Mesothelial cell of epicardium (in vitro differentiated cells): ENCODE results near the gene DTNA. TPM values are rescaled to one million over a fixed set of nuclear protein-coding genes. Genes with fewer than 3 reads are reported as not detected.

Experiments
- DNase-seq, 2 experiments: peaks; one replicate each; pipeline ENCODE4 v3.0.0; 2021; ENCODE audit warnings: low spot score in 2 of 2; ENCODE audit not compliant: unreplicated experiment in 2 of 2
- H3K27ac Mint-ChIP-seq: 2 replicates; pipeline ENCODE4 v1.8.0; 2021; ENCODE audit warnings: mixed read lengths
- H3K27me3 Mint-ChIP-seq: 2 replicates; pipeline ENCODE4 v1.8.0; 2021; ENCODE audit warnings: low read depth, mixed read lengths
- H3K36me3 Mint-ChIP-seq: 2 replicates; pipeline ENCODE4 v1.8.0; 2021; ENCODE audit warnings: mixed read lengths
- H3K4me1 Mint-ChIP-seq: 2 replicates; pipeline ENCODE4 v1.8.0; 2021; ENCODE audit warnings: mixed read lengths
- H3K4me3 Mint-ChIP-seq: 2 replicates; pipeline ENCODE4 v1.8.0; 2021; ENCODE audit warnings: mild to moderate bottlenecking, moderate library complexity, mixed read lengths
- H3K9me3 Mint-ChIP-seq: 2 replicates; pipeline ENCODE4 v1.8.0; 2021; ENCODE audit warnings: mixed read lengths
- CTCF ChIP-seq: fragments of 200-600 bp; sonication (generic); IDR thresholded peaks from one replicate; pipeline ENCODE4 v1.5.0; 2021; ENCODE audit warnings: antibody characterized with exemption; ENCODE audit not compliant: unreplicated experiment
- total RNA-seq: library from RNA; stranded (reverse); gene quantifications from 3 replicates; pipeline ENCODE4 v1.2.1, GENCODE V29; 2021

The DTNA gene
- total RNA-seq, 1 donor from 2014 or later, result 10.1 TPM

DNA sequence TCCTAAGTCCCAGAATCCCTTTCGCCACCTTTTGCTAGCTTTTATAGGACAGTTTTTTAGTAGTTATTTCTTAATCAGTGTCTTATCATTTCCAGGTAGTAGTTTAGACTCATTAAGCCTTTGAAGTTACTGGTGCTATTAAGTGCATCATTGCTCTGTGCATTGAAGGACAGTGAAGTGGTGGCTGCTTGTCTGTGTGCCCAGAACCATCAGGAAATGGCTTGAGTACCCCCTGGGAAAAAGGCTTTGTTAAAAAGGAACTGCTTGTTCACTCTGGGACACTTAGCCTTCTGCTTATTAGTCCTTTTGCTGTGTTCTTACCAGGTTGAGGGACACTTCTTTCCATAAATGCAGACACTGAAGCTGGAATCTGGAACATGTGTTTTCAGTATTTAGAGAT is 30.0 kb downstream of the DTNA start:
- Mint-ChIP-seq H3K9me3 (no peaks in the 10 kb centered on the region), H3K4me3 (no peak overlapping the region), H3K36me3 (no peaks in the 10 kb centered on the region), H3K27me3 (no peaks in the 10 kb centered on the region), H3K4me1 (peaks cover 17% of the 10 kb centered on the region), H3K27ac (no peak overlapping the region)
- no peak for DNase-seq
- no peak for TF ChIP-seq CTCF

DNA sequence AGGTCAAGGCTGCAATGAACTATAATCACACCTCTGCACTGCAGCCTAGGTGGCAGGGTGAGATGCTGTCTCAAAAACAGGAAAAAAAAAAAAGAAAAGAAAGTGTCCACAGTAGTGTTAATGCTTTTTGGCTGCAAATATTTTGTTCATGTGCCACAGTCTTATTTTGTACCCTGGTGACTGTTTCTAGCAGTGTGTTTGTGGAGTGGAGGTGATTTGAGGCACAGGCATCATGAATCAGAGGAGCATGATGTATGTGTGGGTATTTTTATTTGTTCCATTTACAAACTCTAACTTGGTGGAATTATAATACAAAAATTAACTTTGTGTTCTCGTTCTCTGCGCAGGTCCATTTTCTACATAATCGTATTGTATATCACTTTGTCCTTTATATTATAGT is 30.6 kb downstream of the DTNA start:
- H3K27ac Mint-ChIP-seq, result no peak overlapping the region
- H3K36me3 Mint-ChIP-seq, result no peaks in the 10 kb centered on the region
- no peak overlapping the region for H3K4me3 Mint-ChIP-seq
- no peaks in the 10 kb centered on the region for H3K9me3 Mint-ChIP-seq
- DNase-seq, result no peak
- H3K4me1 Mint-ChIP-seq, result peaks cover 17% of the 10 kb centered on the region
- no peak for TF ChIP-seq CTCF
- H3K27me3 Mint-ChIP-seq, result no peaks in the 10 kb centered on the region

DNA sequence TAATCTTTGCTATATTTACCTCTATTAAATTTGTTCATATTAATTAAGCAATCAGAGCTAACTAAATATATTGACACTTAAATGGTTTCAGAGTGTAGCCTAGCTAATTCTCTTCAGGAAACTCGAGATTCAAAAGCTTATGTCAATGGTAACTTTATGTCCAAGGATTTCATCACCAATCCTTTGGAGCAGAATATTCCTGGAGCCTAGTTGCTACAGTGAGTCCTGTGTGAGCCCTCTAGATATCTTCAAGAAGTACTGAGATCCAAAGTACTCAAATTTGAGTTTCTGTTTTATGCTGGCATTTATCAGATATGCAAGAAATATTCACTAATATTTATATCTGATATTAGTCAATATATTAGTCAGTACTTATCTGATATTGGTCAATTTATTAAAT is 31.3 kb downstream of the DTNA start:
- H3K27me3 Mint-ChIP-seq, result no peaks in the 10 kb centered on the region
- no peaks in the 10 kb centered on the region for H3K9me3 Mint-ChIP-seq
- H3K4me1 Mint-ChIP-seq, result peaks cover 17% of the 10 kb centered on the region
- H3K4me3 Mint-ChIP-seq, result no peak overlapping the region
- no peak overlapping the region for H3K27ac Mint-ChIP-seq
- TF ChIP-seq CTCF, result no peak
- DNase-seq, result no peak
- no peaks in the 10 kb centered on the region for H3K36me3 Mint-ChIP-seq

DNA sequence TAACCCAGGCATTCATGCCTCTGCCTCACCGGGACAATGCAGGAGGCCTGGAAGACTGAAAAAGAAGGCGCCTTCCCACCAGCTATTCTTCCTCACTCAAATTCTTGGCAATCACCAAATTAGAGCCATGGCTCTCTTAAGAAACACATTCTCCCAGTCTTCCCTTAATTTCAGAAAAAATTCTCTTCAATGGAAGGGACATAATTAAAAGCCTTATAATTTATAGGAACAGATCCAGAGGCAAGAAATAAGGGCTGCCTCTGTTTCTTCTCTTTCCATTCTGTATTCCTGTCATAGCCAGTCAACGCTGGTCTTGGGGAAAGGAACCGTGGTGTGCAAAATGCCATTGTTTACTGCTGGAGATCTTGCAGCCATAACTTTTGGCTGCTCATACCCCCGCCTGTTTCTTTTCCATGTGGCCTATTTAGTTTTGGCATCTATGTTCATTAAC is 32.8 kb downstream of the DTNA start:
- peaks cover 15% of the 10 kb centered on the region for H3K4me1 Mint-ChIP-seq

DNA sequence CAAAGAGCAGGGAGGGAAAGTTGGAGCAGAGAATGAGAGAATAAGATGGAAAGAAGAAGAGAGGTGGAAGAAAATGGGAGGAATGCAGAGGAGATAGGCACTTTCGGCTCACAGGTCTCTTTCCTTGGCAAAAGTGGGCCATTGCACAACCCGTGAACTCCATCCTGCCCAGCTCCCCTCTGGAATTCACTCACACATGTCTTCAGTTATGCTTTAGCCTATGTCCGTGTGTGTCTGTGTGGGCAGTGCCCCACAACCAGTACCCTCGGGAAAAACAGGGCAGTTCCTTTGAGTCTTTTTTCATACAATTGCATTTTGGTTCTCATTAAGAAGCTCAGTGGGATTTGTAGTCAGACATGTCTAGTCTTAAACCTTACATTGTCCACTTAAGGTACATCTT is 34.5 kb downstream of the DTNA start:
- Mint-ChIP-seq H3K27ac (no peak overlapping the region), H3K4me3 (no peak overlapping the region), H3K4me1 (peaks cover under 1% of the 10 kb centered on the region), H3K9me3 (peaks cover 12% of the 10 kb centered on the region), H3K27me3 (no peaks in the 10 kb centered on the region), H3K36me3 (peaks cover 3% of the 10 kb centered on the region)
- no peak for DNase-seq
- TF ChIP-seq CTCF, result no peak

More for the DNA sequence above, 32.8 kb downstream of the DTNA start:
- Mint-ChIP-seq H3K36me3 (no peaks in the 10 kb centered on the region), H3K27ac (no peak overlapping the region), H3K9me3 (peaks cover 5% of the 10 kb centered on the region), H3K27me3 (no peaks in the 10 kb centered on the region), H3K4me3 (no peak overlapping the region)
- no peak for TF ChIP-seq CTCF
- no peak for DNase-seq

DNA sequence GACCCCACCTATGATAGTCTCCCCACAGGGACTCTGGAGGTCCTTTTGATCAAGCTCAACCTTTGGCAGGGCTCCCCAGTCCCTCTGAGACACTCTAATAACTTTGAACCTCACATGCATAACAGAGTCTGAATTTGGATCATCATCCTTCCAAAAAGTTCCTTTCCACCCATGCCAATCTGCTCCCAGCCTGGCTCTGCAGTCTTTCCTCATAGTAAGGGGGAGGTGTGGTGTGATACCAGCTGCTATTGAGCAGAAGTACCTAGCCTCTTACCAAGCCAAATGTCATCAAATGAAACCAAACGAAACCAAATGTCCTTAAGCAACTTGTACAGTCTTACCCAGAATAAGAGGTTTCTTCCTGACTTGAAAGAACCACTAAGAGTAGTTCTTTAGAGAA is 36.5 kb downstream of the DTNA start:
- no peaks in the 10 kb centered on the region for H3K27me3 Mint-ChIP-seq
- no peak for TF ChIP-seq CTCF
- H3K27ac Mint-ChIP-seq, result no peak overlapping the region
- H3K9me3 Mint-ChIP-seq, result peaks cover 12% of the 10 kb centered on the region
- no peak overlapping the region for H3K4me3 Mint-ChIP-seq
- DNase-seq, result no peak
- H3K4me1 Mint-ChIP-seq, result peaks cover 5% of the 10 kb centered on the region
- peaks cover 3% of the 10 kb centered on the region for H3K36me3 Mint-ChIP-seq
